Renal pelvis (tissue), 4 donors: ENCODE measurements around the gene TMEM138. TPM values are rescaled to one million over a fixed set of nuclear protein-coding genes. Genes with fewer than 3 reads are reported as not detected.

Experiments used
- DNase-seq: peaks from one replicate; pipeline ENCODE4 v3.0.0-alpha.2; 2013
- polyA plus RNA-seq, 3 donors: library from polyadenylated mRNA; unstranded; fragments of 120-200 nt; gene quantifications; one replicate each; pipeline ENCODE4 v1.2.1, GENCODE V29; 2013; ENCODE audit not compliant: insufficient read length in 3 of 3

Gene TMEM138
- polyA plus RNA-seq, 3 donors, result 40.6 to 53.6 (median 51.8) TPM

DNA sequence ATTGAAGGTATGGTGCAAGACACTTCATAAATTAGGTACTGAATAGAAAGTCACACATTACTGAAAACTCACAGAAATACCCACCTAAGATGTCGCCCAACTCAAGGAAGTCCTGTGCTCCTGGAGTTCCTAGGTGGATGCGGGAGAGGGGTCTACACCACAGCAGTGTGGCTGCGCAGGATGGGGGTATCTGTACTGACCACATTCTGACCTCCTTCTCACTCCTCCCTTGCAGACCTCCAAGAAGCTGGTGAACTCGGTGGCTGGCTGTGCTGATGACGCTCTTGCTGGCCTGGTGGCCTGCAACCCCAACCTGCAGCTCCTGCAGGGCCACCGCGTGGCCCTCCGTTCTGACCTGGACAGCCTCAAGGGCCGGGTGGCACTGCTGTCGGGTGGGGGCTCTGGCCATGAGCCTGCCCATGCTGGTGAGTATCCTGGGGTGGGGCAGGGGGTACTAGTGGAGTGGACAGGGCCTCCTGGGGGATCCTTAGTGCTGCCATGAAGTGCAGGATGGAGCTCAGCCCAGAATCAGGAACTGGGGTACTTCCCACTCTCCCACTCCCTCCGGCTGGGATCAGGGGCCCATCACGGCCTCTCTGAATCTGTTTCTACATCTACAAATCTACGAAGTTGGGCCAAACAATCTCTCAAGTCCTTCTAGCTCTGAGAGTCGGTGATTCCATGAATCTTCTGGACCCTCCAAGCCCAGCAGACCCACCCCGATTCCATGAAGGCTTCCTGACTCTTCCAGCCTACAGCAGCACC lies 24.3 kb upstream of the TMEM138 start:
- DNase-seq, result no peak

DNA sequence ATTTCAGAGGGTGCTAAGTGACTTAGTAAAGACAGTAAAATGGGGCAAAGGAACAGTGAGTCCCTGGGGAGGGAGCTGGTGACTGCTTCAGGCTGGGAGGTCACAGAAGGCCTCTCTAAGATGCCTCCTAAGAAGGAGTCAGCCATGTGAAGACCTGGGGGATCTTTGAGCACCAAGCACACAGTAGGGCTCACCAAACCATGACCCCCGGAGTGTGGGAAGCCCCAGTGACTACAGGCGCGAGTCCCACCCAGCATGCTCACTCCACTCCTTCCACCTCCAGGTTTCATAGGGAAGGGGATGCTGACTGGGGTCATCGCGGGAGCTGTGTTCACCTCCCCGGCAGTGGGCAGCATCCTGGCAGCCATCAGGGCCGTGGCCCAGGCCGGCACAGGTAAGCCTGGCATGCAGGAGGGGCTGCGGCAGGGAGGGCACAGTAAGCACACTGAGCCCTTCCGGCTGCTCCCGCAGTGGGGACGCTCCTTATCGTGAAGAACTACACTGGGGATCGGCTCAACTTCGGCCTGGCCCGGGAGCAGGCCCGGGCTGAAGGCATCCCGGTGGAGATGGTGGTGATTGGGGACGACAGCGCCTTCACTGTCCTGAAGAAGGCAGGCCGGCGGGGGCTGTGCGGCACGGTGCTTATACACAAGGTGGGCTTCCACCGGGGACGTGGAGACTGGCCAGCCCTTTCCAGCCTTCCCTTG lies 23.2 kb upstream of the TMEM138 start:
- DNase-seq, result no peak

GRCh38 chr11:61339490-61339878 lies 22.7 kb upstream of the TMEM138 start:
- no peak for DNase-seq

GRCh38 chr11:61340979-61341378 lies 21.2 kb upstream of the TMEM138 start:
- no peak for DNase-seq

DNA sequence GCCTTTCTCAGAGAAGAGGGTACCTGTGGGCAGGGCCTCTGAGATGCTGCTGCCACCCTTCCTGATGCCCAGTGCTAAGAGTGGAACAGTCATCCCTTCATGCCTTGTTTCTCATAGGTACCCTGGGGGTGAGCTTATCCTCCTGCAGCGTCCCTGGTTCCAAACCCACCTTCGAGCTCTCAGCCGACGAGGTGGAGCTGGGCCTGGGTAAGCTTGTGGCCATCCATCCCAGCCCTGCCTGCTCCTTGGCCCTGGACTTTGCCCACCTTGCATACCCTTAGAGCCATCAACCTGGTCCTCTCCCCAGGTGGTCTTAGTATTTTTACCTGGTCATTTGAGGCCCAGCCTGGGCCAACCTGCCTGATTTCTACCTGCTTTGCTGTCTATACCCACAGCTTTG lies 20.5 kb upstream of the TMEM138 start:
- no peak for DNase-seq

- DNase-seq, result no peak
Measured at GRCh38 chr11:61342207-61342803, 19.9 kb upstream of the TMEM138 start.

DNA sequence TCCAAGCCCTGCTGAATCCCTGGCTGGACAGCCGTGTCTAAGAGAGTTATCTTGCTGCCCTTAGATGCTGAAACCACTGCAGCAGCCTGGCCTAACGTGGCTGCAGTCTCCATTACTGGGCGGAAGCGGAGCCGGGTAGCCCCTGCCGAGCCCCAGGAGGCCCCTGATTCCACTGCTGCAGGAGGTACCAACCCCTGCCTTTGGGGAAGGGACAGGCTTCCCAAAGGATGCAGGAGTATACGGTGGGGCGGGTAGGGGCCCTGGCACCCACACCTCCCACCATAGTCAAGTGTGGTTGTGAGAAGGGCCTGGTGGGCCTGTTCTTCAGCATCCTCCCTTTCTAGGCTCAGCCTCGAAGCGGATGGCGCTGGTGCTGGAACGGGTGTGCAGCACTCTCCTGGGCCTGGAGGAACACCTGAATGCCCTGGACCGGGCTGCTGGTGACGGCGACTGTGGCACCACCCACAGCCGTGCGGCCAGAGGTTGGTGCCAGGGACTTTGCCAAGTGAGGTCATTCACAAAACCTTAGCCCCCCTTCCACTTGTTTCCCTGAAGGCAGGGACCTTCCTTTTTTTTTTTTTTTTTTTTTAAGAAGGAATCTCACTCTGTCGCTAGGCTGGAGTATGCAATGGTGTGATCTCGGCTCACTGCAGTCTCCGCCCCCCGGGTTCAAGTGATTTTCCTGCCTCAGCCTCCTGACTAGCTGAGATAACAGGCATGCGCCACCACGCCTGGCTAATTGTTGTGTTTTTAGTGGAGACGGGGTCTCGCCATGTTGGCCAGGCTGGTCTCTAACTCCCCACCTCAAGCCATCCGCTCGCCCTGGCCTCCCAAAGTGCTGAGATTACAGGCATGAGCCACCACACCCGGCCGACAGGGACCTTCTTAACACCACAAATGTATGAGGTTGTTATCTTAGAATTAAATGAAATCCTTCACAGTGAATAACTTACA lies 18.1 kb upstream of the TMEM138 start:
- no peak for DNase-seq

DNA sequence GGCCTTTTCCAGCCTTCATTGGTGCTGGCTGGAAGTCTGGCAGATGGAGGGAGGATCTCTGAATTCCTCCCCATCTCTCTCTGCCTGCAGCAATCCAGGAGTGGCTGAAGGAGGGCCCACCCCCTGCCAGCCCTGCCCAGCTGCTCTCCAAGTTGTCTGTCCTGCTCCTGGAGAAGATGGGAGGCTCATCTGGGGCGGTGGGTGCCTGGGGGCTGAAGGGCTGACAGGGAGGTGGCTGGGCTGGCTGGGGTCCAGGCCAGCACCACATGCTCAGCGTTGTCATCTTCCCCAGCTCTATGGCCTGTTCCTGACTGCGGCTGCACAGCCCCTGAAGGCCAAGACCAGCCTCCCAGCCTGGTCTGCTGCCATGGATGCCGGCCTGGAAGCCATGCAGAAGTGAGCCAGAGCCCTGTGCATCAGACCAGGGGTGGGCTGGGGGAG lies 17.0 kb upstream of the TMEM138 start:
- DNase-seq, result no peak

GRCh38 chr11:61345954-61346843 lies 16.0 kb upstream of the TMEM138 start:
- no peak for DNase-seq

DNA sequence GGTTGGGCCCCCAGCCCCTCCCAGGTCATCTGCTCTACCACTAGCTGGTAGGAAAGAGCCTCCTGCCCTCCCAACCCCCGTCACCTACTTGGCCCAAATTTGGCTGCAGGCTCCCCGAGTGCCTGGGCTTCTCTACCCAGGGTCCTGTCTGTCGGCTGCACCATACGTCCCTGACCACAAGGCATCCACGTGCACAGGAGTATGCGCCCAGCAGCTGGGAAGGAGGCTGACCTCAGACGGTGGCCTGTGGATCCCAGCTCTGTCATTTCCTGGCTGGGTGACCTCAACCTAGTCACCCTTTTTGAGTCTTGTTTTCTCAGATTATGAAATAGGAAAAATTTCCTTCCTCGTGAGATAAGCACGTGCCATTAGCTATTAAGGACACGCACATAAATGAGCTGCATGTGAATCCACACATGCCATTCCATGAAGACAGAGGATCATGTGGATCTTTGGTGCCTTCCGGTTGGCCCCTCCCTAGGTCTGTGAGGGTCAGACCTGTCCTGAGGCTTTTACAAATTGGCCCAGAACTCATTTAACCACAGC lies 14.2 kb upstream of the TMEM138 start:
- no peak for DNase-seq

GRCh38 chr11:61349189-61349751 lies 12.9 kb upstream of the TMEM138 start:
- no peak for DNase-seq

DNA sequence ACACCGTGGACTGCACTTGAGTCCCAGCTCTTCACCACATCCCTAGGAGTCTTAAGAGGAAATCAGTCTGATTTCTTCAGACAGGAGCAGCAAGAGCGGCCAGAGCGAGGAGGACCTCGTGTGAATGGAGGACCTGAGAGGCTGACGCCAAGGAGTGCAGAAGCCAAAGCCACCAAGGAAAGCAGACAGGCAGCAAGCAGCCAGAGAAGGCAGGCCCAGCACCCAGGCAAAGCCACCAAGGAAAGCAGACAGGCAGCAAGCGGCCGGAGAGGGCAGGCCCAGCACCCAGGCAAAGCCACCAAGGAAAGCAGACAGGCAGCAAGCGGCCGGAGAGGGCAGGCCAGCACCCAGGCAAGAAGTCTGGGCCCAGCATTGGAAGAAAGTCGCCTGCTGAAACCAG lies 12.3 kb upstream of the TMEM138 start:
- DNase-seq, result no peak

DNA sequence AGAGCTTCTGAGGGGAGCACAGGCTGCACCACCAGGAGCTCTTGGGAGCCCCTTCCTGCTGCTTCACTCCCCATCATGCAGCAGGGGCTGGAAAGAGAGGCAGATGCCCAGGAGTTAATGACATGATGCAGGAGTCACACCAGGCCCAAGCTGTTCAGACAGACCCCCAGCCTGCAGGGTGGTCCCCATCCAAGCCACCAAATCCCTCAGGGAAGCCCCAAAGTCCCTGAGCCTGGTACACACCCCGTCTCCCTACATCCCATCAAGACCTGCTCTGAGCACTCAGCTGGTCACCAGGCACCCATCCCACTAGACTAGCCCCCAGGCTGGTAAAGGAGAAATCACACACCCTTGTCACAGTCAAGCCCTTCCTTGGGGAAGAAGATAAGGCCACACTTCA lies 11.8 kb upstream of the TMEM138 start:
- no peak for DNase-seq

DNA sequence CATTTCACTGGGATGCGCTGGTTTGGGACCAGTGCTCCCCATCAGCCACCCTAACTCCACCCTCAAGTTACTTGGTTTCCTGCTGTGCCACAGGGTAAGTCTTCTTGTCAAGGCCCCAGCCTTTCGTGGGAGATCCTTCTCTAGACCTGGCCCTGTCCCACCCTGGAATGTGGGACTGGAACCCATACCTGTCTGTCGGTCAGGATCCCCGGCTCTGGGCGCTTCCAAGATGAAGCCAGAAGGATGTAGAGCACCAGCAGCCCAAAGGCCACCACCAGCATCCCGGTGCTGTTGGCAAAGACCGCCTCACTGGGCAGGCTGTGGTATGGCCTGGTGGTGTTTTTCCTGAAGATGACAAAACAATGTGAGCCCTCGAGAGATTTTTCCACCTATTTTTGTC lies 11.4 kb upstream of the TMEM138 start:
- no peak for DNase-seq

DNA sequence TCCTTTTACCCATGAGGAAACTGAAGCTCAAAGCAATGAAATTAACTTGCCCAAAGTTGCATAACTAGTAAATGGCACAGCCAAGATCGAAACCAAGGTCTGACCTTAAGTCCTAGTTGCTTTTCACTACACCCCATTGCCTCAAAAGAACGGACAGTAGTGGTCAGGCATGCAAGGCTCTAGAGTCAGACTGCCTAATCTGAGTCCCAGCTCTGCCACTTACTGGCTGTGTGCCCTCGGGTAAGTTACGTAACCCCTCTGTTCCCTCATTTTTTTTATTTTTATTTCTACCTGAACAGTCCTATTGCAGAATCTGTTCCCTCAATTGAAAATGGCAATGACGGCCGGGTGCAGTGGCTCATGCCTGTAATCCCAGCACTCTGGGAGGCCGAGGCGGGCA lies 10.1 kb upstream of the TMEM138 start:
- no peak for DNase-seq

GRCh38 chr11:61353131-61354067 lies 8.8 kb upstream of the TMEM138 start:
- no peak for DNase-seq

- no peak for DNase-seq
Measured at GRCh38 chr11:61354208-61354607, 8.0 kb upstream of the TMEM138 start.

- DNase-seq, result no peak
Measured at GRCh38 chr11:61356706-61357105, 5.5 kb upstream of the TMEM138 start.
